ENCODE measurements around the gene A4GALT.

A4GALT gene

GRCh38 chr22:42714308-42714707 lies 6.4 kb downstream of the A4GALT start:
- TF ChIP-seq, protein P1, sequence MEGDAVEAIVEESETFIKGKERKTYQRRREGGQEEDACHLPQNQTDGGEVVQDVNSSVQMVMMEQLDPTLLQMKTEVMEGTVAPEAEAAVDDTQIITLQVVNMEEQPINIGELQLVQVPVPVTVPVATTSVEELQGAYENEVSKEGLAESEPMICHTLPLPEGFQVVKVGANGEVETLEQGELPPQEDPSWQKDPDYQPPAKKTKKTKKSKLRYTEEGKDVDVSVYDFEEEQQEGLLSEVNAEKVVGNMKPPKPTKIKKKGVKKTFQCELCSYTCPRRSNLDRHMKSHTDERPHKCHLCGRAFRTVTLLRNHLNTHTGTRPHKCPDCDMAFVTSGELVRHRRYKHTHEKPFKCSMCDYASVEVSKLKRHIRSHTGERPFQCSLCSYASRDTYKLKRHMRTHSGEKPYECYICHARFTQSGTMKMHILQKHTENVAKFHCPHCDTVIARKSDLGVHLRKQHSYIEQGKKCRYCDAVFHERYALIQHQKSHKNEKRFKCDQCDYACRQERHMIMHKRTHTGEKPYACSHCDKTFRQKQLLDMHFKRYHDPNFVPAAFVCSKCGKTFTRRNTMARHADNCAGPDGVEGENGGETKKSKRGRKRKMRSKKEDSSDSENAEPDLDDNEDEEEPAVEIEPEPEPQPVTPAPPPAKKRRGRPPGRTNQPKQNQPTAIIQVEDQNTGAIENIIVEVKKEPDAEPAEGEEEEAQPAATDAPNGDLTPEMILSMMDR (IDR thresholded peaks at IDR 0.05; ENCODE audit: control insufficient read depth, extremely low read depth, insufficient read depth), result no peak
- DNase-seq (ENCODE audit: low read depth), result no peak
- no peak overlapping the region for H3K4me3 ChIP-seq (ENCODE audit: low read depth, low read length)

GRCh38 chr22:42711895-42712837 lies 8.5 kb downstream of the A4GALT start:
- TF ChIP-seq, protein P1 (IDR thresholded peaks at IDR 0.05; ENCODE audit: control insufficient read depth, extremely low read depth, insufficient read depth), result no peak
- DNase-seq (ENCODE audit: low read depth), result no peak
- no peak overlapping the region for H3K4me3 ChIP-seq (ENCODE audit: low read depth, low read length)

DNA sequence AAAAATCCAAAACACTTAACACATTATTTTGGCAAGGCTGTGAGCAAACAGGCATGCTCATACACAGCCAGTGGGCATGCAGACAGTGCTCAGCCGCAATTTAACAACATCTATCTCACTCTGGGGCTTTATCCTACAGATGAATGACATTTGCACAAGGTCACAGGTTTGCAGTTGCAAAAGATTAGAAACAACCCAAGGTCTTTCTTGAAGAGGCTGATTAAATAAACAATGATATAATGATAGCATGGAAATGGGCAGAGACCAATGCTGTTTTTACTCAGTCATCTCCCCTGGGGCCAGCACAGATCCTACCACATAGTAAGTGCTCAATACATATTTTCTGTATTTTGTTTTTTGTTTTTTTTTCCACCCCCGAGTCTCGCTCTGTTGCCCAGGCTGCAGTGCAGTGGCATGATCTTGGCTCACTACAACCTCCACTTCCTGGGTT lies 9.4 kb downstream of the A4GALT start:
- DNase-seq (ENCODE audit: low read depth), result no peak
- H3K4me3 ChIP-seq (ENCODE audit: low read depth, low read length), result no peak overlapping the region
- TF ChIP-seq, protein P1 (IDR thresholded peaks at IDR 0.05; ENCODE audit: control insufficient read depth, extremely low read depth, insufficient read depth), result no peak

DNA sequence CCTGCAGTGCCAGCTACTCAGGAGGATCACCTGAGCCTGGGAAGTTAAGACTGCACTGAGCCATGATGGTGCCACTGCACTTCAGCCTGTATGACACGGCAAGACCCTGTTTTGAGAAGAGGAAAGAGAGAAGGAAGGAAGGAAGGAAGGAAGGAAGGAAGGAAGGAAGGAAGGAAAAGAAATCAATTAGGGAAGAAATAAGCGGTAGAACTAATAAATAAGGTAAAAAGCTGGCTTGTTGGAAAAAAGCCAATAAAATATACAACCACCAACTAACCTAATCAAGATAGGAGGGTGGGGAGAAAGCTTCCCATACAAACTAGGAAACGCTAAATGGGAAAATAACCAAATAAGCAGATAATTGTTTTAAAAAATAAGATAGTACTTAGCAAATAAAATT lies 12.3 kb downstream of the A4GALT start:
- H3K4me3 ChIP-seq (ENCODE audit: low read depth, low read length), result no peak overlapping the region
- DNase-seq (ENCODE audit: low read depth), result no peak
- TF ChIP-seq, protein P1 (IDR thresholded peaks at IDR 0.05; ENCODE audit: control insufficient read depth, extremely low read depth, insufficient read depth), result no peak

DNA sequence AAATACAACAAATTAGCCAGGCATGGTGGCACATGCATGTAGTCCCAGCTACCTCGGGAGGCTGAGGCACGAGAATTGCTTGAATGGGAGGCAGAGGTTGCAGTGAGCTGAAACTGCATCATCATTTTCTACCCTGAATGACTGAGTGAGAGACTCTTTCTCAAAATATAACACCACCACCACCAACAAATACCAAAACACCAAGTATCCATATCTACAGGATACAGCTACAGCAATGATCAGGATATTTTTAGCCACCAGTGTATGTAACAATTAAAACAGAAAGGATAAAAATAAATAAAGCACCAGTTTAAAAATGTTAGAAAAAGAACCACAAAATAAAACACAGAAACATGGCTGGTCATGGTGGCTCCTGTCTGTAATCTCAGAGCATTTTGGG lies 13.2 kb downstream of the A4GALT start:
- DNase-seq (ENCODE audit: low read depth), result no peak
- TF ChIP-seq, protein P1 (IDR thresholded peaks at IDR 0.05; ENCODE audit: control insufficient read depth, extremely low read depth, insufficient read depth), result no peak
- H3K4me3 ChIP-seq (ENCODE audit: low read depth, low read length), result no peak overlapping the region

- DNase-seq (ENCODE audit: low read depth), result no peak
- H3K4me3 ChIP-seq (ENCODE audit: low read depth, low read length), result no peak overlapping the region
- TF ChIP-seq, protein P1 (IDR thresholded peaks at IDR 0.05; ENCODE audit: control insufficient read depth, extremely low read depth, insufficient read depth), result no peak
These were observed 15.8 kb downstream of the A4GALT start for GRCh38 chr22:42704896-42705295.
